ENCODE measurements around the gene EHHADH.

EHHADH gene

GRCh38 chr3:185199671-185200070 lies 54.2 kb downstream of the EHHADH start:
- DNase-seq (ENCODE audit: low read depth in 4 of 4, low spot score in 1 of 4): no peak

GRCh38 chr3:185199206-185199605 lies 54.6 kb downstream of the EHHADH start:
- no peak for DNase-seq (ENCODE audit: low read depth in 4 of 4, low spot score in 1 of 4)

GRCh38 chr3:185197068-185197467 lies 56.8 kb downstream of the EHHADH start:
- no peak for DNase-seq (ENCODE audit: low read depth in 4 of 4, low spot score in 1 of 4)

- DNase-seq (ENCODE audit: low read depth in 4 of 4, low spot score in 1 of 4): no peak
These were observed 58.2 kb downstream of the EHHADH start for GRCh38 chr3:185195652-185196051.

GRCh38 chr3:185188816-185189215 lies 65.0 kb downstream of the EHHADH start:
- no peak for DNase-seq (ENCODE audit: low read depth in 4 of 4, low spot score in 1 of 4)

- no peak for DNase-seq (ENCODE audit: low read depth in 4 of 4, low spot score in 1 of 4)
These were observed 66.5 kb downstream of the EHHADH start for GRCh38 chr3:185187391-185187790.

GRCh38 chr3:185176750-185177359 lies 77.0 kb downstream of the EHHADH start:
- no peak for DNase-seq (ENCODE audit: low read depth in 4 of 4, low spot score in 1 of 4)

GRCh38 chr3:185175370-185175987 lies 78.4 kb downstream of the EHHADH start:
- no peak for DNase-seq (ENCODE audit: low read depth in 4 of 4, low spot score in 1 of 4)

- DNase-seq (ENCODE audit: low read depth in 4 of 4, low spot score in 1 of 4): no peak
These were observed 81.5 kb downstream of the EHHADH start for GRCh38 chr3:185172086-185173049.

- no peak for DNase-seq (ENCODE audit: low read depth in 4 of 4, low spot score in 1 of 4)
These were observed 89.2 kb downstream of the EHHADH start for GRCh38 chr3:185164428-185165217.

GRCh38 chr3:185162634-185163033 lies 91.2 kb downstream of the EHHADH start:
- no peak for DNase-seq (ENCODE audit: low read depth in 4 of 4, low spot score in 1 of 4)

GRCh38 chr3:185161761-185162160 lies 92.1 kb downstream of the EHHADH start:
- DNase-seq (ENCODE audit: low read depth in 4 of 4, low spot score in 1 of 4): no peak

- no peak for DNase-seq (ENCODE audit: low read depth in 4 of 4, low spot score in 1 of 4)
These were observed 96.5 kb downstream of the EHHADH start for GRCh38 chr3:185157347-185157746.

- no peak for DNase-seq (ENCODE audit: low read depth in 4 of 4, low spot score in 1 of 4)
These were observed 98.2 kb downstream of the EHHADH start for GRCh38 chr3:185155678-185156077.

- DNase-seq (ENCODE audit: low read depth in 4 of 4, low spot score in 1 of 4): no peak
These were observed 99.8 kb downstream of the EHHADH start for GRCh38 chr3:185153861-185154629.

GRCh38 chr3:185153171-185153771 lies 100.6 kb downstream of the EHHADH start:
- DNase-seq (ENCODE audit: low read depth in 4 of 4, low spot score in 1 of 4): peak in 1 of 4 experiments; percentile 3

GRCh38 chr3:185152410-185153170 lies 101.3 kb downstream of the EHHADH start, which contains the start of gene C3orf70:
Gene C3orf70, minus strand, starts transcription at chr3:185153060. Its CDS starts 237 bp downstream, at chr3:185152823.
- DNase-seq (ENCODE audit: low read depth in 4 of 4, low spot score in 1 of 4): peak in 2 of 4 experiments; percentile 9 to 13

GRCh38 chr3:185151964-185152409 lies 101.9 kb downstream of the EHHADH start:
- DNase-seq (ENCODE audit: low read depth in 4 of 4, low spot score in 1 of 4): no peak

Data from stimulated activated CD4-positive, alpha-beta T cell treated with anti-CD3 and anti-CD28 coated beads, Interleukin-1b, Interleukin-23, amount 100 ng/mL, for 24 hours (primary cell).